SU-DHL-6 (cell line): ENCODE data around the gene KDM1B.

ENCODE experiments used
- EZH2phosphoT487 ChIP-seq: fragments of 200-600 bp; sonication (generic), shearing (Covaris generic); conservative IDR thresholded peaks from 2 replicates; pipeline ENCODE4 v1.6.1; 2018; ENCODE audit warnings: mild to moderate bottlenecking, antibody characterized with exemption, low read length, moderate library complexity, mixed read lengths
- TF ChIP-seq, protein P1 (sequence below): fragments of 200-600 bp; sonication (generic); IDR thresholded peaks from one replicate; pipeline ENCODE4 v1.5.1; 2017; ENCODE audit warnings: antibody characterized with exemption, mild to moderate bottlenecking, low read length, moderate library complexity; ENCODE audit not compliant: insufficient read depth, poor library complexity, severe bottlenecking

DNA sequence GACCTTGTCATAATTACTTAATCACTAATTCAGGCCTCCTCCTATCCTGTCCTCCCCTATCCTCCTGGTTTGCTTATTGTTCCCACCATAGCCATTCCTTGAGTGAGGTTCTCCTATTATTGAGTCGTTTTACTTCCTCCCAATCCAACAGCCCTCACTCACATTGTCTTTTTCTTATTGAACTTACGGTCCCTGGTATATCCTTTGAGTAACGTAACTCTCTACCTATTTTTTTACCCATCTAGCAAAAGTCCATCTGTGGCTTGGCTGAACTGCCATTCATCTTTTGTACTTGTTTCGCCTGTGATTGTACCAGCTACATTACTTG is 66.0 kb downstream of the KDM1B start:
- TF ChIP-seq, protein P1, sequence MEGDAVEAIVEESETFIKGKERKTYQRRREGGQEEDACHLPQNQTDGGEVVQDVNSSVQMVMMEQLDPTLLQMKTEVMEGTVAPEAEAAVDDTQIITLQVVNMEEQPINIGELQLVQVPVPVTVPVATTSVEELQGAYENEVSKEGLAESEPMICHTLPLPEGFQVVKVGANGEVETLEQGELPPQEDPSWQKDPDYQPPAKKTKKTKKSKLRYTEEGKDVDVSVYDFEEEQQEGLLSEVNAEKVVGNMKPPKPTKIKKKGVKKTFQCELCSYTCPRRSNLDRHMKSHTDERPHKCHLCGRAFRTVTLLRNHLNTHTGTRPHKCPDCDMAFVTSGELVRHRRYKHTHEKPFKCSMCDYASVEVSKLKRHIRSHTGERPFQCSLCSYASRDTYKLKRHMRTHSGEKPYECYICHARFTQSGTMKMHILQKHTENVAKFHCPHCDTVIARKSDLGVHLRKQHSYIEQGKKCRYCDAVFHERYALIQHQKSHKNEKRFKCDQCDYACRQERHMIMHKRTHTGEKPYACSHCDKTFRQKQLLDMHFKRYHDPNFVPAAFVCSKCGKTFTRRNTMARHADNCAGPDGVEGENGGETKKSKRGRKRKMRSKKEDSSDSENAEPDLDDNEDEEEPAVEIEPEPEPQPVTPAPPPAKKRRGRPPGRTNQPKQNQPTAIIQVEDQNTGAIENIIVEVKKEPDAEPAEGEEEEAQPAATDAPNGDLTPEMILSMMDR, result no peak
- no peak for TF ChIP-seq EZH2phosphoT487
